HuH-7.5 (cell line): ENCODE data around the gene MUS81.
"Not testable (repeated sequence)": the region's sequence is repeated elsewhere in the genome, so short reads cannot be mapped to it uniquely, and the experiment has no call there.

ENCODE experiments used
- DNase-seq: peaks from one replicate; pipeline ENCODE4 v3.0.0; 2011; ENCODE audit warnings: low spot score

Gene MUS81

GRCh38 chr11:65873318-65874156 lies 13.3 kb downstream of the MUS81 start:
- peak; percentile 95 for DNase-seq

- no peak for DNase-seq
Measured at GRCh38 chr11:65879617-65880016, 19.4 kb downstream of the MUS81 start, which contains the start of gene CTSW. Gene CTSW (plus strand): TSS chr11:65879837. CDS start chr11:65879855, 18 bp downstream.

GRCh38 chr11:65880027-65880426 lies 19.8 kb downstream of the MUS81 start:
- no peak for DNase-seq

- DNase-seq, result no peak
Measured at GRCh38 chr11:65880844-65881421, 20.7 kb downstream of the MUS81 start.

GRCh38 chr11:65882120-65883057 lies 22.2 kb downstream of the MUS81 start:
- no peak for DNase-seq

GRCh38 chr11:65883058-65883761 lies 23.0 kb downstream of the MUS81 start:
- no peak for DNase-seq

GRCh38 chr11:65883786-65884715 lies 23.8 kb downstream of the MUS81 start:
- no peak for DNase-seq

GRCh38 chr11:65884716-65885092 lies 24.5 kb downstream of the MUS81 start:
- peak; percentile 92 for DNase-seq

- DNase-seq, result no peak
Measured at GRCh38 chr11:65885231-65885630, 25.0 kb downstream of the MUS81 start.

- DNase-seq, result no peak
Measured at GRCh38 chr11:65885808-65886536, 25.7 kb downstream of the MUS81 start.

GRCh38 chr11:65886826-65887722 lies 26.8 kb downstream of the MUS81 start:
- DNase-seq, result no peak

GRCh38 chr11:65887723-65888162 lies 27.5 kb downstream of the MUS81 start:
- DNase-seq, result no peak

GRCh38 chr11:65888163-65888814 lies 28.1 kb downstream of the MUS81 start, which contains the start of gene FIBP:
Gene FIBP (minus strand): TSS chr11:65888471. CDS start chr11:65888418, 53 bp downstream.
- peak; percentile 97 for DNase-seq

GRCh38 chr11:65890324-65891218 lies 30.3 kb downstream of the MUS81 start, which contains the start of gene CCDC85B:
Gene CCDC85B (plus strand): TSS chr11:65890673. CDS start chr11:65890784, 111 bp downstream.
- peak; percentile 94 for DNase-seq

GRCh38 chr11:65891219-65892136 lies 31.2 kb downstream of the MUS81 start:
- no peak for DNase-seq

GRCh38 chr11:65892137-65892540 lies 31.9 kb downstream of the MUS81 start:
- DNase-seq, result not testable (repeated sequence)
